Hematopoietic multipotent progenitor cell treated with erythropoietin and hydrocortisone succinate and interleukin-3 and kit ligand, for 6 days (in vitro differentiated cells): ENCODE results near the gene TMEM123.
A peak's percentile ranks its signal among the peaks of the same experiment; 100 is the strongest.

Experiments
- DNase-seq: peaks from one replicate; pipeline ENCODE4 v3.0.0-alpha.2; 2015

The TMEM123 gene

GRCh38 chr11:102452461-102453301 is at the start of gene TMEM123:
Gene TMEM123 (minus strand): TSS chr11:102452765. CDS start chr11:102452623, 142 bp downstream.
- peak; percentile 87 for DNase-seq

- DNase-seq = no peak
These were observed 48.3 kb upstream of the TMEM123 start for GRCh38 chr11:102500829-102501228.

GRCh38 chr11:102499931-102500330 is 47.4 kb upstream of the TMEM123 start:
- no peak for DNase-seq

- no peak for DNase-seq
These were observed 46.6 kb upstream of the TMEM123 start for GRCh38 chr11:102499151-102499550.

- no peak for DNase-seq
These were observed 44.5 kb upstream of the TMEM123 start for GRCh38 chr11:102497061-102497460.

GRCh38 chr11:102495161-102496042 is 42.8 kb upstream of the TMEM123 start:
- peak; percentile 92 for DNase-seq

GRCh38 chr11:102494216-102494615 is 41.7 kb upstream of the TMEM123 start:
- DNase-seq = no peak

GRCh38 chr11:102493524-102493923 is 41.0 kb upstream of the TMEM123 start:
- DNase-seq = no peak

GRCh38 chr11:102491969-102492368 is 39.4 kb upstream of the TMEM123 start:
- DNase-seq = no peak

- DNase-seq = no peak
These were observed 36.9 kb upstream of the TMEM123 start for GRCh38 chr11:102489186-102490145.

- no peak for DNase-seq
These were observed 35.6 kb upstream of the TMEM123 start for GRCh38 chr11:102488208-102488607.

GRCh38 chr11:102487214-102487613 is 34.6 kb upstream of the TMEM123 start:
- no peak for DNase-seq

GRCh38 chr11:102486584-102486983 is 34.0 kb upstream of the TMEM123 start:
- no peak for DNase-seq

GRCh38 chr11:102485095-102485722 is 32.6 kb upstream of the TMEM123 start:
- no peak for DNase-seq

GRCh38 chr11:102482433-102482832 is 29.9 kb upstream of the TMEM123 start:
- DNase-seq = no peak

- DNase-seq = no peak
These were observed 27.2 kb upstream of the TMEM123 start for GRCh38 chr11:102479733-102480132.

GRCh38 chr11:102478673-102479299 is 26.2 kb upstream of the TMEM123 start:
- DNase-seq = no peak

- peak; percentile 58 for DNase-seq
These were observed 24.2 kb upstream of the TMEM123 start for GRCh38 chr11:102476812-102477211.

- no peak for DNase-seq
These were observed 23.5 kb upstream of the TMEM123 start for GRCh38 chr11:102476069-102476468.

GRCh38 chr11:102473543-102473942 is 21.0 kb upstream of the TMEM123 start:
- no peak for DNase-seq

GRCh38 chr11:102472127-102472526 is 19.6 kb upstream of the TMEM123 start:
- no peak for DNase-seq

GRCh38 chr11:102471474-102471873 is 18.9 kb upstream of the TMEM123 start:
- DNase-seq = no peak
